Kidney epithelial cell (primary cell): ENCODE results near the gene DLGAP1. TPM values are rescaled to one million over a fixed set of nuclear protein-coding genes. Genes with fewer than 3 reads are reported as not detected.

Experiments
- DNase-seq: peaks from one replicate; pipeline ENCODE4 v3.0.0-alpha.2; 2010; ENCODE audit warnings: low read depth
- H3K27me3 ChIP-seq: 2 replicates; pipeline ENCODE4 v1.6.0; 2011; ENCODE audit warnings: low read length; ENCODE audit not compliant: control insufficient read depth, insufficient read depth
- H3K36me3 ChIP-seq: 2 replicates; pipeline ENCODE4 v1.5.1; 2011; ENCODE audit warnings: low read length; ENCODE audit not compliant: control insufficient read depth, insufficient read depth
- H3K4me3 ChIP-seq: 2 replicates; pipeline ENCODE4 v1.5.1; 2011; ENCODE audit warnings: low read depth, mild to moderate bottlenecking, control low read depth, low read length
- total RNA-seq: library from RNA; depleted of rRNA; stranded (reverse); fragments of >200 nt; gene quantifications from 2 replicates; pipeline ENCODE4 v1.2.3, GENCODE V29; 2015
- TF ChIP-seq, protein P1 (sequence below): IDR thresholded peaks from 2 replicates; pipeline ENCODE4 v1.5.1; 2011; ENCODE audit warnings: mild to moderate bottlenecking, moderate library complexity, low read length, control low read depth, inconsistent platforms; ENCODE audit not compliant: insufficient read depth, poor library complexity, severe bottlenecking

The DLGAP1 gene
- total RNA-seq, 1 donor from 2014 or later = 2.6 TPM

DNA sequence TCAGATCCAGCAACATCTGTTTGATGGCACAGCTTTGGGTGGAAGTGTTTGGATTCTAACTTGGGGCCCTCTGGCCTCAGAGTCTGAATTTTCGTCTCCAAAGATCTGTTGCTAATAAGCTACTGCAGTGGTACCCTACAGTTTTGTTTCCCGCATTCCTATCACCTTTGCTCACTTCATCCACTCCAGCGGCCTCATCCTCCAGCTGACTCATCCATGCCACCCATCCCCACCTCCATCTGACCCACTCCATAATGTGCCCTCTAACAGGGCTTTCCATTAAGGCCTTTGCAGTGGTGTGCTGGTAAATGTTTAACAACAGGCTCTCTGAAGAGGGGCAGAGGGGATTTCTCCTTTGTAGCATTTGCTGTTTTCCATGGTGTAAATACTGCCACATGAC, 779.7 kb downstream of the DLGAP1 start:
- peak; percentile 70 for DNase-seq
- no peaks in the 10 kb centered on the region for H3K36me3 ChIP-seq
- TF ChIP-seq, protein P1, sequence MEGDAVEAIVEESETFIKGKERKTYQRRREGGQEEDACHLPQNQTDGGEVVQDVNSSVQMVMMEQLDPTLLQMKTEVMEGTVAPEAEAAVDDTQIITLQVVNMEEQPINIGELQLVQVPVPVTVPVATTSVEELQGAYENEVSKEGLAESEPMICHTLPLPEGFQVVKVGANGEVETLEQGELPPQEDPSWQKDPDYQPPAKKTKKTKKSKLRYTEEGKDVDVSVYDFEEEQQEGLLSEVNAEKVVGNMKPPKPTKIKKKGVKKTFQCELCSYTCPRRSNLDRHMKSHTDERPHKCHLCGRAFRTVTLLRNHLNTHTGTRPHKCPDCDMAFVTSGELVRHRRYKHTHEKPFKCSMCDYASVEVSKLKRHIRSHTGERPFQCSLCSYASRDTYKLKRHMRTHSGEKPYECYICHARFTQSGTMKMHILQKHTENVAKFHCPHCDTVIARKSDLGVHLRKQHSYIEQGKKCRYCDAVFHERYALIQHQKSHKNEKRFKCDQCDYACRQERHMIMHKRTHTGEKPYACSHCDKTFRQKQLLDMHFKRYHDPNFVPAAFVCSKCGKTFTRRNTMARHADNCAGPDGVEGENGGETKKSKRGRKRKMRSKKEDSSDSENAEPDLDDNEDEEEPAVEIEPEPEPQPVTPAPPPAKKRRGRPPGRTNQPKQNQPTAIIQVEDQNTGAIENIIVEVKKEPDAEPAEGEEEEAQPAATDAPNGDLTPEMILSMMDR = no peak
- H3K4me3 ChIP-seq = no peak overlapping the region
- no peaks in the 10 kb centered on the region for H3K27me3 ChIP-seq

- Histone ChIP-seq H3K27me3 (no peaks in the 10 kb centered on the region), H3K4me3 (no peak overlapping the region), H3K36me3 (no peaks in the 10 kb centered on the region)
- TF ChIP-seq, protein P1 = no peak
- no peak for DNase-seq
Observed at GRCh38 chr18:3671176-3671575, 783.9 kb downstream of the DLGAP1 start.

DNA sequence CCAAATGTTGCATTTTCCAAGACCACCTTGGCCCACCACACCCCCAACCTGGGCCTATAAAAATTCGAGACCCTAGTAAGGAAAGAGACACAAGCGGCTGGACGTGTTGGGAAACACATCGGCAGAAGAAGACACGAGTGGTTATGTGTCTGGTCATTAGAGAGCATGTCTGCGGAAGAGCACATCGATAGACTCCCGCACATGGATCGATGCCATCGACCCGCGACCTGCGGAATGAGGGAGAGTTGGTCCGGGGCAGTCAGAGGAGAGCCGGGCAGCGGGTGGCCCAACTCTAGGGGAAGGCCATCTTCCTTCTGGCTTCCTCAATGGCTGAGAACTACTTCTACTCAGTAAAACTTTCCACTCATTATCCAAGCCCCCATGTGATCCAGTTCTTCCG, 785.7 kb downstream of the DLGAP1 start:
- Histone ChIP-seq H3K27me3 (no peaks in the 10 kb centered on the region), H3K36me3 (no peaks in the 10 kb centered on the region), H3K4me3 (no peak overlapping the region)
- DNase-seq = no peak
- TF ChIP-seq, protein P1 = no peak

DNA sequence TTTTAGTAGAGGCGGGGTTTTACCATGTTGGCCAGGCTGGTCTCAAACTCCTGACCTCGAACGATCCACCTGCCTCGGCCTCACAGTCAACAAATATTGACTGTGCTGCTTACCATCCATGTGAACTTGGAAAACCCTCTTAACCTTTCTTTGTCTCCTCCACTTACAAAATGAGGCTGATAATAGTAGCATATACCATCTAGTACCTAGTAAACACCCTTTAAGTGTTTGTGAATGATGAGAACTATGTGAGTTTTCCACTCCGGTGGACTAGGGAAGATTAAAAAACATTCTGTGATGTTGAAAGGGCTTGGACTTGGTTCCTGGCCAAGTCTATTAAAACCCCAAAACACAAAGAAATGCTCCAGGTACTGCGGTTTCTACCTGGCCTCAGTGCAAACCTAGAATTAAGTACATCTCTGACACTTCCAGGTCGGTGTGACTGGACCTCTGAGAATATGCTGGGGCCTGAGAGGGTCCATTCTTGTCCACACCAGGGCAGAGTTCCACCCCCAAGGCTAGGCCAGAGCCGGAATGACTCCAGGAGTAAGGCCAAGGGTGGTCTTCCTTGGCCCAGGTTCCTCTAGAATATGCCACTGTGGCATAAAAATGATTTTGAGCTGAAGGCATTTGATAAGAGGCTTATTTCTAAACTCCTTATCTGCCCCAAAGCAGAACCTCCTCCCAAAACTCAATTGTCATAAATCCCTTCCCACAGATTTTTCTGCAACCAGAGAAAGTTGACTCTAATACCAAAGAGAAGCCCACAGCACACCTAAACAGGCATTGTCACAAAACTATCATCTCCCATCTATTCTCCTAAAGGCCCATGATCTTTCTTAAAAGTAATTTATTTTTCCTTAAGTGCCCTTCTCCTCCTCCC, 787.6 kb downstream of the DLGAP1 start:
- no peak for DNase-seq
- Histone ChIP-seq H3K27me3 (no peaks in the 10 kb centered on the region), H3K4me3 (no peak overlapping the region), H3K36me3 (no peaks in the 10 kb centered on the region)
- TF ChIP-seq, protein P1 = no peak

DNA sequence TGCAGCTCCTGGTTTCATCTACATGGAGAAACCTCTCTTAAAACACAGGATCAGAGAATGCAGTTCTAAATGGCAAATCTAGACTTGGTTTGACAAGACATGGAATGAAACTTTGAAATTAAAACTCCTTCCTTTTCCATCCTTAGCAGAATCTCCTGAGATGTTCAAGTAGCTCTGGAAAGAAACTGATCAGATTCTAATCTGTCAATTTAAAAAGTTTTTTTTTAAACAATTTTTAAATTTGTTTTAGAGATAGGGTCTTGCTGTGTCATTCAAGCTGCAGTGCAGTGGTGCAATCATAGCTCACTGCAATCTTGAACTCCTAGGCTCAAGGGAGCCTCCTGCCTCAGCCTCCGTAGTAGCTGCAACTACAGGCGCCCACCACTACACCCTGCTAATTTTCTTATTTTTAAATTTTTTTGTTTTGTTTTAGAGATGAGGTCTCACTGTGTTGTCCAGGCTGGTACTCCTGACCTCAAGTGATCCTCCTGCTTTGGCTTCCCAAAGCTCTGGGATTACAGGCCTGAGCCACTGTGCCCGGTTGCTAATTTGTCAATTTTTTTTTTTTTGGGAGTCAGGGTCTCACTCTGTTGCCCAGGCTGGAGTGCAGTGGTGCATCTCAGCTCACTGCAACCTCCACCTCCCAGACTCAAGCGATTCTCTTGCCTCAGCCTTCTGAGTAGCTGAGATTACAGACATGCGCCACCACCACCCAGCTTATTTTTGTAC, 788.4 kb downstream of the DLGAP1 start:
- TF ChIP-seq, protein P1 = no peak
- no peaks in the 10 kb centered on the region for H3K27me3 ChIP-seq
- DNase-seq = no peak
- H3K36me3 ChIP-seq = no peaks in the 10 kb centered on the region
- H3K4me3 ChIP-seq = no peak overlapping the region
